Stimulated activated CD4-positive, alpha-beta T cell treated with anti-CD3 and anti-CD28 coated beads, Interleukin-15, amount 100 ng/mL, for 1 hour (primary cell): ENCODE measurements around the gene FOXP1.

Experiments
- DNase-seq, 2 donors: peaks; one replicate each; pipeline ENCODE4 v3.0.0-alpha.2; 2020; ENCODE audit warnings: low read depth in 1 of 2, low spot score in 1 of 2

FOXP1 gene

DNA sequence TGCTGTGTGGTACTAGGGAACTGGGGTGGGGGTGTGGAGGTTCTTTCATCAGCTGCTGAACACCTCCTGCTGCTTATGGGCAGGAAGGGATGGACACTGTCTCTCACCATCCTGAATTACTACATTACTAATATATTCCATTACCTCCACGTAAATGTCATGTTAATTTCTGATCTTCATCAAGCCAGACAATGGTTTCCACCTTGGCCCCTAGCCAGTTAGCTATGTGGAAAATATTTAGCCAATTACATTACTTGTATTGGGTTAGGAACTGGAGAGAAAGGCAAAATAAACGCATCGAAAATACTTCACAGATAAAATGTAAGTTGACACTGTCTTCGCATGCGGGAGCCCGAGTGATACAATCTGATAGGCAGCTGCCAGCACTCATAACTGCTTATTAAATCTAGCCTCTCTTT lies 95.1 kb downstream of the FOXP1 start:
- DNase-seq, result no peak

DNA sequence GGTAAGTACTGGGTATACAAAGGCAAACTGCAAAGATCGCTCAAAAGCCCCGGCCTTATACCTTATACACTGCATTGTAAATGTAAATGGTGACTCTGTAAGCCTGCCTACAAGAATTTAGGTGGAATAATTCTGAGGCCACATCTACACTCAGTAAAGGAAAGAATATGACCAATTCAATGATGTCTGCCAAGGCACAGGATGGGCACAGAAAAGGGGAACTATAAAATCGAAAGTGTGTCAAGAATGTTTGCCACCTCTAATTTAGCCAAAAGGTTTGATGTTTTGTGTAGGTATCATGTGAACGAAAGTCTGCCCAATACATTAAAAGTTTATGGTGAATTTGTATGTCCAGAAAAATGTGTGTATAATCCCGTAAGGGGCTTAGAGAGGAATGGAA lies 96.1 kb downstream of the FOXP1 start:
- DNase-seq, result no peak

DNA sequence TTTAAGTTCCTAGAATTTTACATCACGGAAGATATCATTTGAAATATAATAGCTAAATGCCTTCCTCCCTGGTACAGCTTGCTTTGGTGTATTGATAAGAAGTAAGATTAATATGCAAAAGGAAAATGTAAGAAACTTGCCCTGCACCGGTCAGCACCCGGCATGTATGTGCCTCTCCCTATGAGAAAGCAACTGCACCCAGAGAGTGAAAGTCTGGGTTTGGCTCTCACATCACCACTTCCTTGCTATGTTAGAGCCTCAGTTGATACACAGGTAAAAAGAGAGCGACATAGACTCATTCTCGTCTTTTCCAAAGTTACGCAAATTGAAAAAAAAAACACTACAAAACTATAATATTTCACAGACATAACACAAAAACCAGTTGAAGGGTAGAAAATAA lies 96.7 kb downstream of the FOXP1 start:
- DNase-seq, result no peak

DNA sequence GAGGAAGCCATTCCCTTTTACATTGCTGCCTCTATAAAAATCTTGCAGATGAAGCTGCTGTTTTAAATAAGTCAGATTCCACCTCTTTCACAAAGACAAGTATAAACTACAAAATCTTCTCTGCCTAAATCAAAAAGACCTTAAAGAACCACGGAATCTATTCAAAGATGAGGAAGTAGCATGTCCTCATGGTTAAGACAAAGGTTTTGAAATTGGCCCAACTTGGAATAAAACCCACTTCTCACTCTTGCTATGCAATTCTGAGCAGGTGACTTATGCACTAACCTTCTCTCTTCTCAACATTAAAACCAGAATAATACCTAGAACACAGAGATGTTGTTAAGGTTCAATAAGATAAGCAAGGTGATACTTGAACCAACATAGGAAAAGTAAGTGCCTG lies 97.6 kb downstream of the FOXP1 start:
- DNase-seq, result no peak

DNA sequence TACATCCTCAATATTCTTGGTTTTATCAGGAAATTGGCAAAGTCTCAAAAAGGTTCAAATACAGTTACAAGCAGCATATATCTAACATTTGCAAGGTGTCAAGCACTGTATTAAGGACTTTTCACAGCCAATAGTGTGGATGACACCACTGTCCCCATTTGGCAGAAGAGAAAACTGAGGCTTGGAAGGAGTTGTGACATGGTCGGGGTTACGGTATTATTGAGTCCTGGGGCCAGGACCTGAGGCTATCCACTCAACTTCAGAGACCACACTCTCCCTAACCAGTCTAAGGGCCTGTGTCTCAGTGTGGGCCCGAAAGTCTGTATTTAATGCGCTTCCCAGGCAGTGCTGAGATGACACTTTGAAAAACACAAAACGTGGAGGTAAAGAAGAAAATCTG lies 99.1 kb downstream of the FOXP1 start:
- DNase-seq, result no peak

DNA sequence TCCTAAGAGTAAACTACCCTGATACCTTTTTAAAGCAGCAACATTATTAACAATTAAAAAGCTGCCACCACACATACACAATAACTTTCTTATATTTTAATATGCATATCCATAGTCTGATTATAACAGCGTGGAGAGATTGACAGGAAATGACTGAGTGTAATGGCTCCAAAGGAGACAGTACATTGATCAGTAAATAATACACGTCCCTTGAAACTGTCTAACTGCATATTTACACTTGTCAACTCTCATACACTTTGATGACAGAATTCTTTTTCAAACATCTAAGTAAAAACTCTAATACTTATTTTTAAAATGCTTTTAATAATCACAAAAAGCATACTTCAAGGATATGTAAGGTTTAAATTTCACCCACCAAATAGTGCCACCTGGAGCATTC lies 99.5 kb downstream of the FOXP1 start:
- DNase-seq, result no peak

DNA sequence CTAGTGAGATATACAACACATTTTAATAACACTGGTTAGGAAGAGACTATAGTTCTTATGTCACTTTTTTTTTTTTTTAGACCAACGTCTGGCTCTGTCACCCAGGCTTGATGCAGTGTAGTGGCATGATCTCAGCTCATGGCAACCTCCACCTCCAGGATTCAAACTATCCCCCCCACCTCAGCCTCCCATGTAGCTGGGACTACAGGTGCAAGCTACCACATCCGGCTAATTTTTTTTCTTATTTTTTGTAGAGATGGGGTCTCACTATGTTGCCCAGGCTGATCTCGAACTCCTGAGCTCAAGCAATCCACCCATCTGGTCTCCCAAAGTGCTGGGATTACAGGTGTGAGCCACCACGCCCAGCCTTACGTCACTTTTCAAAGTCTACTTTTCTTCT lies 100.8 kb downstream of the FOXP1 start:
- DNase-seq, result no peak

DNA sequence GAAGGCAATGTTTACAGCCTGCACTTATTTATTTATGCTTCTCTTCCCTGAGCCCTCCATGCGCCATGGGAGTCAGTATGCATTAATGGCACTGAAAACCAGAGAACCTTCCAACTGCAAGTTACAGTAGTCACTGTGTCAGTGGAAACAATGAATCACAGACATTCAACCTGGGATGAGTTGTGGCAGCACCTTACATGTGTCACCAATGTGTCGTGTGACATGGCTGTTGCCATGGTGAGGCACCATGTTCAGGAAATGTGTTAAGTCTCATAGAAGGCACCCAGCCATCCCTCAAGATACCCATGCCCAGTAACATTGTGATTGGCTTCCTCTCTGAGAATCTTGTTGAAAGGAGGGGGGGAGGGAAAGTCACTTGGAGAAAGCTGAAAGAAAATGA lies 105.0 kb downstream of the FOXP1 start:
- peak; percentile 39 to 42 for DNase-seq

DNA sequence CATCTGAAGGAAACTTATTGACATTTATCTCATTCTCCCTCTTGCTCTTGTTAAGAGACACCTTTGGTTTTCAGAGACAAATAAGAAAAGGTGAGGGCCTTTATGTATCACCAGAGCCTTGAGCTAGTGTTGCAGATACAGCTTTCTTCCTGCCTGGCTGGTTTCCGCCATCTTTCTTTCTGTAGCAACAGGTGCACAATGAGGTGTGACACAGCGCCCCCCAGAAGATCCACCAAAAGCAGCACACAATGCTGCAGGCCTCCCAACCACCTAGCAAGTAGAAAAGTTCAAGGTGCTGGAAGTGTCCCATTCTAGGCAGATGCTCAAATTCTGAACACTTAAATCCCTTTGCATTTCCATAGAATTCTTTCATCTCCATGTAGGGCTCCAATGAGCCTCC lies 106.6 kb downstream of the FOXP1 start:
- no peak for DNase-seq

DNA sequence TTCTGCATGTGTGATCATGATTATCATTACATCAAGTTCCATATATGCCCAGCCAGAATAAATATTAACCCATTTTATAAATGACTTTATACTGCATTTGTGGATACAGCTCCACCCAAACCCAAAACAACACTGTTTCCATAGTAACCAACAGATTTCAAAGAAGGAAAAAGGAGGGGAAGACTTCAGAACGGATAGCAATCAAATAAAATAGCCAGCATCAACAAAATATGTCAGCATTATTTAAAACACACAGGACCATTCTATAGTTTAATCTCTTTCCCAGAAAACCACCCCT lies 114.4 kb downstream of the FOXP1 start:
- DNase-seq, result no peak

DNA sequence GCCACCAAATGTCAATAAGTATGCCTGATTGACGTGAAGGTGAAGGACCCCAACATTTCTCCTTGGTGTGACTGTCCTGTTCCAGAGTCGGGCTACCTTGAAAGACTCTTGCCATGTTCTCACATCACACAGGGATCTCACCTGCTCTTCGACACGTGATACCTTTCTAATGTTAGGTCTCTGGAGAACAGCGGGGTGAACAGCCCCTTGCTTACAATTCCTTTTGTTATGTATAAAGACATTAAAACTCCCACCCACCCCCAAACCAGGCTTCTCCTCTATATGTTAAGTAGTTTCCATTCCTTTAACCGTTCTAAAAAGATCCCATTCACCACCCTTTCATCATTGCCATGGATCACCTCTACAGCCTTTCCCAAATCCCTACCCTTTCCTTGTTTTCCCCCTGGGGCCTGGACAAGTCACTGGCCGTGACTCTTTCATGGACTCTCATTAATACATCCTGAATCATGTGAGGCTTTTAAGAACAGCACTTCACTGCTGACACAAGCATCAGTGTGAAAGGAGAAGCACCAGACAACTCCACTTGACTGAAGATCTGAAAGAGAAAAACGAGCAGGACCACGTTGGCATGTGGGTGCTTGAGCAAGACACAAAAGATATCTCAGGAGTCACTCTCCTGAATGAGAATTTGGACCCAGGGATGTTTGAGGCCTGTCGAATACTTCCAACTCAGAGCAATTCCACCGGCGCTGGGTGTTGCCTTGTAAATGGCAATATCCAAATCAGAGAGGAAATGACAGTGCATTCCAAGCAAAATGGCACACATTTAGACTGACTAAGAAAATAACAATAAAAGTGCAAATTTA lies 115.0 kb downstream of the FOXP1 start:
- DNase-seq, result no peak

DNA sequence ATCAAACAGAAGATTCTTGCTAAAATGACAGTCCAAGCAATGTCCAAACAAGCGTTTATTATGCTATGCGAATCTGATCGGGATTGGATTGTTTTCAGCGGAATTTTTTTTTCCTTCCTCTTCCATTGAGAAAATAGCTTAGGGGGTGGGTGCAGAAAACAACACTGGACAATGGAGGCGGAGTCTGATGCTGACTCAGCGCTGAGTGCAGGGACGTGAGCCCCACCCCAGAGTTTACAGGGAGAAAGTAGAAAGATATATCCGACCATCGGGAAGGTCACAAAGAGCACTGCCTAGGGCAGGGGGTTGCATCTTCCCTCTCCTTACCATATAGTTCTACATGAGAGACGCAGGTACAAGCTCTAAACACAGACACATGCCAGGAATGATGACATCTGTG lies 117.0 kb downstream of the FOXP1 start:
- DNase-seq, result no peak

DNA sequence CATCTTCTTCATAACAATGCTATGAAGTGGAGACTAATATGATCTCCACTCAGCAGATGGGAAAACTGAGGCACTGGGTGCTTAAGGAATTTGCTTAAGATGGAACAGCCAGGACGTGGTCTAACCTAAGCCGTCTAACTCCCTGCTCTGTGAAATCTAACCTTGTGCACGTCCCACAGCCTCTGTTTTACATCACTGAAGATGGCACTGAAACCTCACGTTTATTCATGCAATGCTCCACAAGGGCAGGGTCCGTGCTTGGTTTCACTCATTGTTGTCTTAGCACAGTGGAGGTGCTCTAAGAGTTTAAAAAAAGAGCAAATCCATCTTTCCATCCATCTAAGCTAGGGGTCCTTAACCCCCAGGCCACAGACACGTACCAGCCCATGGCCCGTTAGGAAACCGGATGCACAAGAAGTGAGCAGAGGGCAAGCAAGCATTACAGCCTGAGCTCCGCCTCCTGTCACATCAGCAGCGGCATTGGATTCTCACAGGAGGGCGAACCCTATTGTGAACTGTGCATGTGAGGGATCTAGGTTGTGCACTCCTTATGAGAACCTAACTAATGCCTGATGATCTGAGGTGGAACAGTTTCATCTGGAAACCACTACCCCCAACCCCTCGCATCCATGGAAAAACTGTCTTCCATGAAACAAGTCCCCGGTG lies 118.0 kb downstream of the FOXP1 start:
- no peak for DNase-seq

DNA sequence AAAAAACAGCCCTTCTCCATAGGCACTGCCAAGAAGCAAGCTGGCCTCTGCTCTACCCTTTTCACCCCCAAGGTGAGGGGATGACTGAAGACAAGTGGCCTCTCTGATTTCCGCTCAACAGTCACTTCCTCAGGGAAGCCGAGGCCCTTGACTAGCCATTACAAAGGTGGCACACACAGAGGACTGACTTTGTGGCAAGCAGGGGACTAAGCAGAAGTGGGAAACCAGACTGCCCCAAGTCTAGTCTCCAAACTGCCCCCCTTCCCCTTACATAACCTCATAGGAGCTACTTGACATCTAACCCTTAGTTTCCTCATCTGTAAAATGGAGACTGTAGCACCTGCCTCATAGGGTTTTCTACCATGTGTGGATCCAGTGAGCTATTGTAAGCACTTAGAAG lies 118.9 kb downstream of the FOXP1 start:
- no peak for DNase-seq

DNA sequence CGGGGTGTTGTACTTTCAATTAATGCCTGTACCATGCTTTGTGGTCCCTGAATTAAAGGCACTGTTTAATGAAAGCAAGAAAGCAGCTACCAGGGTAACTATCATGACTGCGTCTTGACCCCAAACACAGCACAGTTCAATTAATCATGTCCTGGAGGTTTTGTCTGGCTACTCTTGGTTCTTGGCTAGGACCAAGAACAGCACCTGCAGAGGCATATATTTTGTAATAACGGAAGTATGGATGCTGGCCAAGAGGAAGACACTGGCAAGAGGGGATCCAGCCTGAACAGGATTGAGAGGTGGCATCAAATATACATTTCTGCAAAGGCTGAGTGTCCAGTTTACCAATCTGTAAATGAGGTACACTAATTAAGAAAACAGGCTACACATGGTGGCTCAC lies 119.9 kb downstream of the FOXP1 start:
- no peak for DNase-seq

DNA sequence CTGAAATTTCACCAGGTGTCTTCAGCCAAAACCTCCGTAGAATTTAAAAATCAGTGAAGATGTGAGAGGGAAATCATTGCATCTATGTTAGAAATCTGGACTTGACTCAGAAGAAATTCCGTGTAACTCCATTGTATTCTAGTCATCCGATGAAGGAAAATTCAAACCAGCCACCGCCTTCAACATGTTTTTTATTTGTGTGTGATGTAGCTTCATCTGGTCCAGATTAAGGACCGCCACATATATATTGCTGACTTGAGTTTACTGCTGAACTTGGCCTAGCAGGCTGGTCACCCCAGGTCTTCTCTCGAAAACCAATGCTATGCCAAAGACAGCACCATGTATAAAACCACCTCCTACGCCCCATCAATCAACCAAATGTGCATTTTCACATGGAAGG lies 120.9 kb downstream of the FOXP1 start:
- no peak for DNase-seq

DNA sequence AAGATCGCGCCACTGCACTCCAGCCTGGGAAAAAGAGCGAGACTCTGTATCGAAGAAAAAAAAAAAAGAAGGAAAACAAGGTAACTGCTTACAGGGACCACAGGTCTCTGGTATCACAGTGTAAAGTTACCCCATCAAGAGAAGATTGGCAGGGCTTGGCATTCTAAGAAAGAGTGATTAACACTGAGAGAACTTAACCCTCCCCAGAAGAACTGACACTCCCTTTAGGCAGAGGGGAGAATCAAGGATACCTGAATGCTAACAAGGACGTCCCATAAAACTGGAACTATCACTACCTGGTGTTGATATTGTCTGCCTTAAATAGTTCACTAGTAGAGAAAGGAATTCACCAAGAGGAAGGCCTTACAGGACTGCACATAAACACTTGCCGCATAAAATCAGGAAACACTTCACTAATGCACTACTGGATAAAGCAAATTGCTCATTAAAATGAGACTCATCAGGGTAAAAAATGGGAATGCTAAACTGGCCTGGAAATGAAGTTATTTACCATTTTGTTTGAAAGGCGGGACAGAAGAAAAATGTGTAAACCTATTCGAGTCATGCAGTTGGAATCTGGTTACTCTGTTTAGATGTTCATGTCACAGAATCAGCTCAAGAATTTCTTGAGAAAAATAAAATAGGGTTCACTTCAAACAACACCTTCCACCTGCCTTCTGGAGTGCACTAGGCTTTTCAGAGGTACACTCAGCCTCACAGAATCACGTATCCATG lies 121.6 kb downstream of the FOXP1 start:
- DNase-seq, result no peak

DNA sequence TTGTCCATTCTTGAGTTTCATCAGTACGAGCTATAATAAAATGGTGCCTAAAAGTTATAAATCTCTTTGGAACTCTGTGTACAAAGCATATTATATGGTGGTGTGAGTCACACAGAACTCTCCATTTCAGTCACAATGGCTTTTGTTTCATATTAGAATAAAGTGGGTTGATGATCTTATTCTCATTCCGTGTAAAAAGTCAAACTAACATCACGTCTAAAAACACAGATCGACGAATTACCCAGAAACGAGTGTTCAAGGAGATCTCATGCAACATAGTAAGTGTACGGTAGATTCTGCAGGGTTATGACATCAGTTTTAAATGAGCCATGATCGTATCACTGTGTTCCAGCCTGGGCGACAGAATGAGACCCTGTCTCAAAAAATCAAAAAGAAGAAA lies 122.4 kb downstream of the FOXP1 start:
- no peak for DNase-seq

DNA sequence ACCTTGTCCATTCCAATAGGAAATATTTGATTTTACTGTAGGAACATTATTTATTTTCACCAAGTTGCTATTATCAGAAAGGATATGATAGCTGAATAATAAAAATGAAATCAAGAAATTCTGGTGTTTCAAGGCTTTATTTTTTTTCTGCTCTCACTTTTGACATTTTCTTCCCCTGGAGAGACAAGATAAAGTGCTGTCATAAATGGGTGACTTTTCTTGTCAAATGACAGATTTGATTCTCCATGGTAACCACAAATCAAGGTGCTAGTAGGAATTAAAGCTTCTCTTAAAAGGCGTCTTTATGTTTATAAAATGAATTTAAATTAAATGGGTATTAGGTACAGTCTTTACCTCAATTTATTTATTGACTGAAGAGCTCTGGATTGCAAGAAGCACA lies 124.6 kb downstream of the FOXP1 start:
- DNase-seq, result no peak

DNA sequence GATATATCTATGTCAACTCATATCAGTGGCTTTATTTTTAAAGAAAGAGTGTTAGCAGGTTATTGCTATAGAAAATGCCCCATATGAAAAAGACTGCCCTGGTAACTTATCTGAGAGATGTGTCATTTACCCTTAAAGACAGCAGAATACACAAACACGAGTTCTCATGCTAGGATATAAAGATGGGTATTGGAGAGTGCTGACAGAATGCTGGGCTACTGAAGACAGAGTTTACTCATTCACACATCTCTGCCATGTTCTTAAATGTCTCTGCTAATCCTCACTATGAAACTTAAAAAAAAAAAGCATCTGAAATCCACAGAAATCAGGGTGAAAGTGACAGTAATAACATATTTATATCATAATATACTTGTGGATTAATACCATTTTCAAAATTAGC lies 126.7 kb downstream of the FOXP1 start:
- no peak for DNase-seq

DNA sequence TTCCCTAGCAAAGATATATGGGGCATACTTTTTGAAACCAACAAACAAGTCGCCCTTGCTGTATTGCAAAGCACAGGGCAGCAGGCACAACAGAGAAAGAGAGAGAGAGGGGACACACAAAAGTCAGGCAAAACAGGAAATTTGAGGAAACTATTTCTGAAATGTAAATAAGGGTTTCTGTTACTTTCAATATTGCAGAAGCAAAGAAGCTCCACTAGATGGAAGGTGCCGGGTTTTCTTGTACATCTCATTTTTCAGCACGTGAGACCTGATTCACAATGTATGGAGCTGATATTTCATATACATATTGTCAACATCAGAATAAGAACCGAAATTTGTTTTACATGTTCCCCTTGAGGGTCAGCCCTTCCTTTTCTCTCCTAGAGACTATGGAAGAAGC lies 127.4 kb downstream of the FOXP1 start:
- DNase-seq, result no peak
